Omental fat pad (tissue), 4 donors: ENCODE results near the gene EEF2KMT. TPM values are rescaled to one million over a fixed set of nuclear protein-coding genes. Genes with fewer than 3 reads are reported as not detected.
"Not testable (repeated sequence)": the region's sequence is repeated elsewhere in the genome, so short reads cannot be mapped to it uniquely, and the experiment has no call there.

Source experiments
- ATAC-seq: fragments of 150-250 bp; one replicate; pipeline ENCODE4 v1.9.1; 2016; ENCODE audit warnings: mild to moderate bottlenecking, moderate library complexity; ENCODE audit not compliant: low FRiP score
- DNase-seq: peaks from one replicate; pipeline ENCODE4 v3.0.0-alpha.2; 2019; ENCODE audit warnings: low spot score
- total RNA-seq, 4 donors: library from RNA; depleted of rRNA; stranded (reverse); fragments of >200 nt; gene quantifications; one replicate each; pipeline ENCODE4 v1.1.0, GENCODE V29; 2016
- TF ChIP-seq, protein P1 (sequence below), 3 donors: fragments of 450-650 bp; IDR thresholded peaks; one replicate each; pipeline ENCODE4 v1.5.1; 2016 to 2017; ENCODE audit warnings: antibody characterized with exemption in 3 of 3, mild to moderate bottlenecking in 3 of 3, moderate library complexity in 2 of 3

The EEF2KMT gene
- total RNA-seq, 4 donors from 2014 or later: 6.3 to 12.2 (median 8.6) TPM

DNA sequence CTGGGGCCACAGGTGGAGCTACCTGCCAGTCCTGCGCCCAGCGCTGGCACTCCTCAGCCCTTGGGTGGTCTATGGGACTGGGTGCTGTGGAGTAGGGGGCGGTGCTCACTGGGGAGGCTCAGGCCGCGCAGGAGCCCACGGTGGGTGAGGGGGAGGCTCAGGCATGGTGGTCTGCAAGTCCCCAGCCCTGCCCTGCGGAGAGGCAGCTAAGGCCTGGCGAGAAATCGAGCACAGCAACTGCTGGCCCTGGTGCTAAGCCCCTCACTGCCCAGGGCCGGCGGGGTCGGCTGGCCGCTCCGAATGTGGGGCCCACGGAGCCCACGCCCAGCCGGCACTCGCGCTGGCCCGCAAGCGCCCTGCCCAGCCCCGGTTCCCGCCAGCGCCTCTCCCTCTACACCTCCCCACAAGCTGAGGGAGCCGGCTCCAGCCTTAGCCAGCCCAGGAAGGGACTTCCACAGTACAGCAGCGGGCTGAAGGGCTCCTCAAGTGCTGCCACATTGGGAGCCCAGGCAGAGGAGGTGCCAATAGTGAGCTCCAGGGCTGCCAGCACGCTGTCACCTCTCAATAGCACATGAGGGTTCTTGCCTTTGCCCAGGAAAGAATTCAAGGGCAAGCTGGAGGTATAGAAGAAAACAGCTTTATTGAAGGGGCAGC is 11.0 kb upstream of the EEF2KMT start:
- no peak for DNase-seq
- TF ChIP-seq, protein P1, sequence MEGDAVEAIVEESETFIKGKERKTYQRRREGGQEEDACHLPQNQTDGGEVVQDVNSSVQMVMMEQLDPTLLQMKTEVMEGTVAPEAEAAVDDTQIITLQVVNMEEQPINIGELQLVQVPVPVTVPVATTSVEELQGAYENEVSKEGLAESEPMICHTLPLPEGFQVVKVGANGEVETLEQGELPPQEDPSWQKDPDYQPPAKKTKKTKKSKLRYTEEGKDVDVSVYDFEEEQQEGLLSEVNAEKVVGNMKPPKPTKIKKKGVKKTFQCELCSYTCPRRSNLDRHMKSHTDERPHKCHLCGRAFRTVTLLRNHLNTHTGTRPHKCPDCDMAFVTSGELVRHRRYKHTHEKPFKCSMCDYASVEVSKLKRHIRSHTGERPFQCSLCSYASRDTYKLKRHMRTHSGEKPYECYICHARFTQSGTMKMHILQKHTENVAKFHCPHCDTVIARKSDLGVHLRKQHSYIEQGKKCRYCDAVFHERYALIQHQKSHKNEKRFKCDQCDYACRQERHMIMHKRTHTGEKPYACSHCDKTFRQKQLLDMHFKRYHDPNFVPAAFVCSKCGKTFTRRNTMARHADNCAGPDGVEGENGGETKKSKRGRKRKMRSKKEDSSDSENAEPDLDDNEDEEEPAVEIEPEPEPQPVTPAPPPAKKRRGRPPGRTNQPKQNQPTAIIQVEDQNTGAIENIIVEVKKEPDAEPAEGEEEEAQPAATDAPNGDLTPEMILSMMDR (IDR thresholded peaks at IDR 0.05): no peak
- ATAC-seq: no peak

- not testable (repeated sequence) for DNase-seq, ATAC-seq
Measured at GRCh38 chr16:5105039-5105438, 7.4 kb upstream of the EEF2KMT start.

GRCh38 chr16:5103296-5104032 is 5.9 kb upstream of the EEF2KMT start:
- not testable (repeated sequence) for ATAC-seq, DNase-seq

DNA sequence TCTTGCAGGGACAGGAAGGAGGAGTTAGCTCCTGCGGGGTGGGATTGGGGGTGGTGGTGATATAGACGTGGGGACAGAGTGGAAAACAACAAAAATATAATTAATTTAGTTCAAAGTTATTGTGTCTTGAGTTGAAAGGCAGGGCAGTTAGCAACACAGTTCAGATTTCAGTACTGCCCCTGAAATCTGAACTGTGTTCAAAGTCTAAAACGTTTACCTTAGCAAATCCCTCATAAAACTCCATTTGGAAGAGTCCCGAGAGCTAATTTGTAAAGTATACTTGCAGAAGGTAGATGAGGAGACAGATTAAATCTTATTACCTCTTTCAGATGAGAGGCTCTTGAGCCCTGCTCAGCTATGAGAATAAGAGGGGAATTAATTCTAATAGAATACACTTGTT is 1.6 kb upstream of the EEF2KMT start:
- DNase-seq, ATAC-seq: not testable (repeated sequence)

DNA sequence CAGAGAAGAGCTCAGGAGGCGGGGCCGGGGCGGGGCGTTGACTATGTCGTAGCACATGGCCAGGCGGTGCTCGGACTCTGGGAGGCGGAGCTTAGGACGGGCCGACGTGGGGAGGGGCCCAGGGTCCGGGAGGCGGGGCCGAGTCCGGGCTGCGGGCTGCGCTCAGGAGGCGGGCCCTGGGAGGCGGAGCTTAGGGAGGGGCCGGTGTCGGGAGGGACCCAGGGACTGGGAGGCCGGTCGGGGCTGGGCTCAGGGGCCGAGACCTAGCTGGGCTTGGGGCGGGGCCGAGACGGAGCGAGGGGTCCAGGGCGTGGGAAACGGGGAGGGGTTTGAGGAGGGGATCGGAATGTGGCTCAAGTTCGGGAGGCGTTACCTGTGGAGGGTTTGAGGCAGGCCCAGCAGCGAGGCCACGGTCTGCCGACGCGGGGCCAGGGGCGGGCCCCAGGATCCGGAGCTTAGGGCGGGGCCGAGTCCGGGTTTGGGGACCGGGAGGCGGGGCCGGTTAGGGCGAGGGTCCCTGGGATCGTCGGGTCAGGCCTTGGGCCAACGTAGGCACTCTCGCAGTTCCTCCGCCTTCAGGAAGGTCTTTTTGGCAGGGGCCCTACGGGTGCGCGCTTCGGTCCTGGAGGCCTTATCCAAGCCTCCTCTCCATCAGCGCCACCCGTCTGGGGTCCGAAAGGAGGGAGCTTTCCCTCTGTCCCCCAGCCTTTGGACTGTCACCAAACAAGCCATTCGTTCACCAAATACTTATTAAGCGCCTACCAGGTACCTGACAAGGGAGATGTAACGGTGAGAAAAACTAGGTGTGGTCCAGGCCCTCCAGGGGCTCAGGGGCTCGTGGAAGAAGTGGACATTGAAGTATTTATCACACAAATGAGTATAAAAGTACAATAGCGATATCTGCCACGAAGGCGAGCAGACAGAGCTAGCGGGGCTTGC is 895 bp upstream of the EEF2KMT start:
- not testable (repeated sequence) for DNase-seq

DNA sequence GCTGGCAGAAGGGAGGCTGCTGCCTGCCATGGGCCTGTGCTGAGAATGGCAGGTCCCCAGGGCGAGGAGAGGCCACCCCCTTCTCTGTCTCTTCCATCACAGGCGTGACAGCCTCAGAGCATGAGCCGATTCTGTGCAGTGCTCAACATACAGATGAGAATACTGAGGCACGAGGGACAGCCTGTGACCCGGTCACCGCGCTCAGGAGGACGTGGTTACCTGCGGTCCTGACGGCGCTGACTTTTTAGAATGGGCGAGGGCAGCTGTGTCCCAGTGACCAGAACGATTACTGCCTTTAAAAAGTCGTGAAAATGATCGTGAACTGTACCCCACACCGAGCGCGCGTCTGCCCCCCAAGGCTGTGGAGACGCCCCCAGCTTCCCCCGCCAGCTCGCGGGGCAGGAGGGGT is 530 bp downstream of the EEF2KMT start:
- not testable (repeated sequence) for ATAC-seq, DNase-seq

More for the DNA sequence above, 895 bp upstream of the EEF2KMT start:
- not testable (repeated sequence) for ATAC-seq

DNA sequence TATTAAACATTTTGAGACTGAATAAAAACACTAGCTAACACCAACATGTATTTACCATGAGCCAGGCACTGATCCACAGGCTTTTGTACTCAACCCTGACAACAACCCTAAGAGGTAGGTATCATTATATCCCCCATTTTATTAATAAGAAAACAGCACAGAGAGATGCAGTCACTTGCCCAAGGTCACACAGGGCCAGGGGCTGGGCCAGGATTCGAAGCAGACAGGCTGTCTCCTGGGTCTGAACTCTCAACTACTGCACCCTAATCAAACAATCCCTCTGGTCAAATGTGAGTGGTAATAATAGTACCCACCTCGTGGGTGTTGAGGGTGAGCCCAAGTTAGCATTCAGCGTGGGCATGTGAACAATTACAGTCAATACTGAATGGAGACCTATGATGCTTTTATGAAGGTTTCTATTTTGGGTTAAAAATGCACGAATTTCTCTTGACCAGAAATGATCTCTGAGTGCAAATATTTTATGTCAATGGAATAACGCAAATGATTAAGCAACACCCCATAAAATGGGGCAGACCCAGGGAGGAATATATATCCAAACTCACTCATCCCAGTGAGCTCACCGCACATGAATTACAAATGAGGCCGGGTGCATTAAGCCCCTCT is 1.0 kb downstream of the EEF2KMT start:
- ATAC-seq, DNase-seq: not testable (repeated sequence)

DNA sequence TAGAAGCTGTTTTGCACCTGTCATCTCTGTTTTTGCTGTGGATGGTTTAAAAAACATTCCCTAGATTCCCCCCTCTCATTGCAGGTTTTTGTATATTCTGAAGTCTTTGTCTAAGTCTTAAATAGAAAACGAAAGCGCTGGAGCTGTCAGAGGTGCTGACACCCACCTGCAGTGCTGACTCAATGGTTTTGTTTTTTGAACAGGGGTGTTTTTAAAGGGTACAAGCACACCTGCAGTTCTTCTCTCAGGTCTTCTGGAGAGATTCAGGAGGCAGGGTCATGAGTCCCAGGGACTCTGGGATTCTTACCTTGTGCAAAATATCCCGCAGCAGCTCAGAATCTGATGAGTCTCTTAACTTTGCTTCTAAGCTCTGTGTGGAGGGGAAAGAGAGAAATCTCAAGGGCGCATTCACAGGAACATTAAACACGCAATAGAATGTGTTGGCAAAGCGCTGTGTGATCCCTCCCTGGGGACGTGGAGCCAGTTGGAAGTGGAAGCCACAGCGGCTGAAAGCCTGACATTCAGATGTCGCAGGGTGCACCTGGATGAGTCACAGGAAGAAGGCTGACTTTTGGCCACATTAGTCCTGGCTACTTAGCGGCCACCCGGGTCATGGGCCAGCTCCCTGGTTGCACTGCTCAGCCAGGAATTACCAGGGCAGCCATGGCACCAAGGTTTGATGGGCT is 2.3 kb downstream of the EEF2KMT start:
- DNase-seq, ATAC-seq: not testable (repeated sequence)

GRCh38 chr16:5093746-5094145 is 3.8 kb downstream of the EEF2KMT start:
- ATAC-seq, DNase-seq: not testable (repeated sequence)

GRCh38 chr16:5093081-5093480 is 4.5 kb downstream of the EEF2KMT start:
- ATAC-seq, DNase-seq: not testable (repeated sequence)

DNA sequence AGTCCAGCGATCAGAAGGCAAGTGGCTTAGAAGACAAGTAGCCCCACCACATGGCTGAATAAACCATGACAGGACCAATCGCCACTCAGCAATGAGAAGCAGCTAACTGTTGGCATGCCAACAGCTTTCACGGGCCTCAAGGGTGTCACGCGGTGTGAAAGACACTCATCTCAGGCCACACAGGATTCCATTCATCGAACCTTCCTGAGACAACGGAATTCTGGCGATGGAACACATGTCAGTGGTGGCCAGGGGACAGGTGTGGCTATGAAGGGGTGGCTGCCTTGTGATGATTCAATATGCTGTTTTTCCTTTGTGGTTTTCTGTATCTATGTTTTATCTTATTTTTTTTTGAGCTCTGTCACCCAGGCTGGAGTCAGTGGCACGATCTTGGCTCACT is 7.0 kb downstream of the EEF2KMT start:
- not testable (repeated sequence) for DNase-seq, ATAC-seq

DNA sequence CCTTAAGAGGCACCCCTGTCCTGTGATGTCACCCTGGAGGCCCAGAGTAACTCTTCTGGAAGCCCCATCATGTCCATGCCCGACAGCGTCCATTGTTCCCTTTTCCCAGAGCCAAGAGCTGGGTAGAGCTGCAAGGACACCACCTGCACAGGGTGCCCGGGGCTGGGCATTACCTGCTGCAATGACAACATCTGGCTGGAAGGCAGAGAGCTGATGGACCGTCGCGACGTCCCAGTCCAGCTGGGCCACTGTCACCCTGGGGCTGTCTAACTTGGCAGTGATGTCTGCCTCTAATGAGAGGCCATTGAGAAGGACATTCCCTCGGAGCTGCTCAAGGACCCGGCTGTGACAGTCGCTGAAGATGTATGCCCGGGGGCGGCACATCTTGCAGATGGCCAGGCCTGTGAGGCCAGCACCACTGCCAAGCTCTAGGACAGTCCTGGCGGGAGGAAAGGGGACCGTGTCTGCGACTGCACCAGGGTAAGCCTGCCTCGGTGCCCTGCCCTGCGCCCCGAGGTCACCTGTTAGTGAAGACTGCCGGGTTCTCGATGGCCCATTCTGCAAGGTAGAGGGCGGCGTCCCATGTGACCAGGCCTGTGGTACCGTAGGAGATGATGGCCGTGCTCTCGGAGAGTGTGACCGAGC is 7.6 kb downstream of the EEF2KMT start:
- not testable (repeated sequence) for ATAC-seq, DNase-seq

DNA sequence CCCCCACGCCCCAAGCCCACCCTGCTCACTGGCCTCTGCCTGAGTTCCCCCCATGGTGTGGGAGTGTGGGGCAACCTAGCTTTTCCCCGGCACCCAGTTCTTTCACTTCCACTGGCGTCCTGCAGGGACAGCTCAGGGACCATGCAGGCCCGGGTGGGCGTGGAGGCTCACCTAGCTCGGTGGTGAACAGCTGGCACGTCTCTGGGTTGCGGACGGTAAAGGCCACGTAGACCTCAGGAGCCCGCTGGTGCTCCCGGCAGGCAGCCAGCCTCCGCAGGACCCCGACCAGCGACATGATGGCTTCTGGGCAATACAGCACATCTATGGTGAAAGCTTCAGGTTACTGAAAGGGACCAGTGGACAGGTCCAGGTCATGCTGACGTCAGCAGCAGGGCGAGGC is 8.7 kb downstream of the EEF2KMT start:
- not testable (repeated sequence) for ATAC-seq, DNase-seq

GRCh38 chr16:5088086-5088790 is 9.4 kb downstream of the EEF2KMT start:
- not testable (repeated sequence) for DNase-seq, ATAC-seq

DNA sequence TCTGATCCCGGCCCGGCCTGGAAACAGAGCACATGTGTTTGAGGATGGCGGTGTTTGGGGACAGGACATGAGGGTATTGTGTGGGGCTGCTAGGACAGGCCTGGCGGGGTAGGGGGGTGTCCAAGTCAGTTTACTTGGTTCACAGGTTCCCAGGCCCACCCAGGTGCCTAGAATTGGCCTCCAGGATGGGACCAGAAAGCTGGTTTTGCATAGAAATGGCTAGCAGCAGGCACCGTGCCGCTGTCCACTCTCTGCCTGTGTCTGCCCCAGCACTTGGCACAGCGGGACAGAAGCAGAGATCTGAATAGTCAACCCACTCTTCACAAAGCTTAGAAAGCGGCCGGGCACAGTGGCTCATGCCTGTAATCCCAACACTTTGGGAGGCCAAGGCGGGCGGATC is 11.9 kb downstream of the EEF2KMT start:
- DNase-seq, ATAC-seq: not testable (repeated sequence)

DNA sequence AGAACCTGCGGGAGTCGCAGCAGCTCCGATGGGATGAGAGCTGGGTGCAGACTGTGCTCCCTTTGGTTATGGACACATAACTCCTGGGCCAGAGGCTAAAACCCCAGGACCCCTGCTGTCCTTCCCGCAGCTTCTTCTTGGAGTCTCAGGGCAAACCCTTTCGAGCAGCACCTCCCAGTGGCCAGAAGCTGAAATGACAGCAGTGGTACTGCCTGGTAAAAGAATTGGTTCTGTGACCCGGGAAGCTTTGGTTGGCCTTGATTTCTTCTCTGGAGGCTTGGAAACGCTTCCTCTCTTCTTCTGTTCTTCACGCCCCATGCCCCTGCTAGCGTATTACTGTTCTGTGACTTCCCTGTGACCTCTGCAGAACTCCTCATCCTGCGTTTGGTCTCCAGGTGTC is 12.8 kb downstream of the EEF2KMT start:
- ATAC-seq, DNase-seq: not testable (repeated sequence)
